Measurements from ENCODE around the gene ACVR2B. TPM values are rescaled to one million over a fixed set of nuclear protein-coding genes. Genes with fewer than 3 reads are reported as not detected.

Gene ACVR2B
- total RNA-seq, 1 donor from 2014 or later, result 89.5 TPM

GRCh38 chr3:38459499-38460048 is 5.9 kb downstream of the ACVR2B start:
- H3K27me3 ChIP-seq, result no peaks in the 10 kb centered on the region

DNA sequence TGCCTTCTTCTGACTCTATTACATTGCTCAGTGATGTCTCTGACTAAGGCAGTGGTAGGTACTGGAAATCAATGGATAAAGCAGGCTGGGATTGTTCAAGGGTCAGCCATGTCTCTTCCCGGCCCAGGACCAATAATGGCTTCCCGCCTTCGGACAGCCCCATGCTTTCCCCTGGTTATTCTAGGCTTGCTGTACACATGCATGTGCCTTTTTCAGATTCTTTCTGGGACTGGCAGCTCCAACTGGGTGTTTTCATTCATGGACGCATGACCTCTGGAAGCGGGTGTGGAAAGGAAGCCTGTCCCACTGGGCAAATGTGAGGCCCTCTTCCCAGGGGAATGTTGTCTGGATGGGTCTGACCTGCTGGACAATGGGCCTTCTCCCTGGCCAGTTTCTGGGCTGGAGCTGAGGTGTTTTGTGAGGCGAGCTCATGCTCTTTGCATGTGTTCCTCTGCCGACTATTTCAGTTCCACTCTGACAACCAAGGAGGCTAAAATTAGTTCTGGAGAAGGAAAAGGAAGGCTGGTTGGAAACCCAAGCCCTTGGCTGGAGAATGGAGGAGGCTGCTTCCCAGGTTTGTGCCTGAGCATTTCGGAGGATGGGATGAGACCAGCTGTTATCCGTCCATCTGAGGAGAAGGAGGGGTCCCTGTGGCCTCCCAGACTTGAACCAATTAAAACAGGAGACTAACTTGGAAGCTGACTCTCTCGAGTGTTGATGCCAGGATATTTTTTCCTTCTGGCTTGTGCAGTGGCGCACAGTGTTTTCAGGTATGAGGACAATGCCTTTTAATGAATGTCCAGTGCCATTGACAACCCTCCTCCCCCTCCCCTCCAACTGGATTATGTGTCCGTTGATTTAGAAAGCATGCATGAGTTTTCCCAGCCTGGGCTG is 6.9 kb downstream of the ACVR2B start:
- no peak overlapping the region for H3K27ac ChIP-seq
- H3K27me3 Mint-ChIP-seq (ENCODE audit: insufficient read depth, low read depth), result peaks cover 2% of the 10 kb centered on the region

More at GRCh38 chr3:38459499-38460048, 5.9 kb downstream of the ACVR2B start:
- Histone ChIP-seq H3K9me3 (ENCODE audit: low read depth) (no peaks in the 10 kb centered on the region), H3K4me2 (no peak overlapping the region), H2AFZ (replicated peaks) (no peak overlapping the region), H3K27ac (no peak overlapping the region), H3K36me3 (no peaks in the 10 kb centered on the region), H3K79me2 (ENCODE audit: low read depth) (peaks cover 100% of the 10 kb centered on the region), H3K9ac (no peak overlapping the region), H4K20me1 (ENCODE audit: low read depth) (peaks cover 82% of the 10 kb centered on the region), H3K4me1 (peaks cover 23% of the 10 kb centered on the region), H3K4me3 (no peak overlapping the region), H3F3A (ENCODE audit: low read depth) (peaks cover 17% of the 10 kb centered on the region)
- DNase-seq (ENCODE audit: low spot score), result no peak
- TF ChIP-seq CTCF (IDR thresholded peaks at IDR 0.05), result no peak
- no peak for TF ChIP-seq EZH2phosphoT487 (IDR thresholded peaks at IDR 0.05)
- no peak for TF ChIP-seq EZH2 (IDR thresholded peaks at IDR 0.05)
- Mint-ChIP-seq H3K4me1 (peaks cover 13% of the 10 kb centered on the region), H3K9me3 (peaks cover 42% of the 10 kb centered on the region), H3K36me3 (peaks cover 49% of the 10 kb centered on the region), H3K27ac (no peak overlapping the region), H3K27me3 (ENCODE audit: insufficient read depth, low read depth) (peaks cover 3% of the 10 kb centered on the region), H3K4me3 (peak overlapping the region; percentile 18)

DNA sequence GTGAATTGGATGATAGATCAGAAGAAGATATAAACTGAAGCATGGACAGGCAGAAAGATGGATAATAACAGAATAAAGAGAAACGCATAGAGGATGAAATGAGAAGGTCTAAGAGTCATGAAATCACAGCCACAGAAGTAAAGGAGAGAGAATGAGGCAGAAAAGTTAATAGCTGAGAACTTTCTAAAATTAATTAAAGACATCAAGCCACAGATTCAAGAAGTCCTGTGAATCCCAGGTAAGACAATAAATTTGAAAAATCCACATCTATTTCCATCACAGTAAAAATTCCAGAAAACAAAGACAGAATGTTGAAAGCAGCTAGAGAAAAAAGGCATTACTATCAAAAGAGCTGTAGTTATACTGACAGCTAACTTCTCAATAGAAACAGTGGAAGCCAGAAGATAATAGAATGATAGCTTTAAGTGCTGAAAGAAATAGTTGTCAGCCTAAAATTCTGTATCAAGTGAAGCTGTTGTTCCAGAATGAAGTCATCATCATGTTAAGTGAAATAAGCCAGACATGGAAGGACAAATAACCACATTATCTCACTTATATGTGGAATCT is 12.0 kb downstream of the ACVR2B start:
- Mint-ChIP-seq H3K27me3 (ENCODE audit: insufficient read depth, low read depth) (no peaks in the 10 kb centered on the region), H3K4me1 (no peaks in the 10 kb centered on the region), H3K36me3 (peaks cover 51% of the 10 kb centered on the region), H3K9me3 (peaks cover 68% of the 10 kb centered on the region), H3K27ac (no peak overlapping the region), H3K4me3 (no peak overlapping the region)
- Histone ChIP-seq H3K4me2 (no peak overlapping the region), H3F3A (ENCODE audit: low read depth) (no peaks in the 10 kb centered on the region), H3K36me3 (no peaks in the 10 kb centered on the region), H4K20me1 (ENCODE audit: low read depth) (peaks cover 29% of the 10 kb centered on the region), H3K4me1 (no peaks in the 10 kb centered on the region), H3K9me3 (ENCODE audit: low read depth) (peaks cover 18% of the 10 kb centered on the region), H2AFZ (replicated peaks) (no peak overlapping the region), H3K9ac (no peak overlapping the region), H3K27me3 (no peaks in the 10 kb centered on the region), H3K4me3 (no peak overlapping the region), H3K79me2 (ENCODE audit: low read depth) (peaks cover 100% of the 10 kb centered on the region), H3K27ac (no peak overlapping the region)
- no peak for TF ChIP-seq EZH2phosphoT487 (IDR thresholded peaks at IDR 0.05)
- TF ChIP-seq CTCF (IDR thresholded peaks at IDR 0.05), result no peak
- no peak for TF ChIP-seq EZH2 (IDR thresholded peaks at IDR 0.05)
- DNase-seq (ENCODE audit: low spot score), result no peak

More for the DNA sequence above, 6.9 kb downstream of the ACVR2B start:
- Histone ChIP-seq H3K9ac (no peak overlapping the region), H3K79me2 (ENCODE audit: low read depth) (peaks cover 100% of the 10 kb centered on the region), H3K4me3 (no peak overlapping the region), H3K36me3 (no peaks in the 10 kb centered on the region), H3K4me1 (peaks cover 22% of the 10 kb centered on the region), H3F3A (ENCODE audit: low read depth) (peaks cover 8% of the 10 kb centered on the region), H4K20me1 (ENCODE audit: low read depth) (peaks cover 79% of the 10 kb centered on the region), H2AFZ (replicated peaks) (no peak overlapping the region), H3K27me3 (no peaks in the 10 kb centered on the region), H3K4me2 (no peak overlapping the region), H3K9me3 (ENCODE audit: low read depth) (peaks cover 4% of the 10 kb centered on the region)
- TF ChIP-seq EZH2 (IDR thresholded peaks at IDR 0.05) (no peak), CTCF (IDR thresholded peaks at IDR 0.05) (no peak), EZH2phosphoT487 (IDR thresholded peaks at IDR 0.05) (no peak)
- H3K4me3 Mint-ChIP-seq, result no peak overlapping the region
- H3K27ac Mint-ChIP-seq, result no peak overlapping the region
- peaks cover 54% of the 10 kb centered on the region for H3K36me3 Mint-ChIP-seq
- peaks cover 47% of the 10 kb centered on the region for H3K9me3 Mint-ChIP-seq
- peaks cover 13% of the 10 kb centered on the region for H3K4me1 Mint-ChIP-seq
- DNase-seq (ENCODE audit: low spot score), result no peak
